ENCODE data around the gene HNRNPAB.

DNA sequence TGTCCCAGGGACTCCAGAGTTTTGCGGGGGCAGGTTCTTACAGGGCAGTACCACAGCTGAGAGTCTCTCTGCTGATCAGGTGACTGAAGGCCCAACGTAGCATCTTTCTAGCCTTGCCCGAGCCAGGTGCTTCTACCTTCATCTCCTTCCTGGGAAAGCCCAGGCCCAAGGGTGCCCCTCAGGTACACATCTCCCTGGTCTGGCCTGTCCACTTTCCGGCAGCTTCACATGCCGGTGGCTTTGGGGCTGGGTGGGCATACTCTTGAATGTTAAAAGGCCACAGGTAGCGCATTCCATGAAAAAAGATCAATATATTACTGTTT lies 33.9 kb downstream of the HNRNPAB start:
- no peak for TF ChIP-seq ZNF347 (CRISPR knock-in tag; IDR thresholded peaks at IDR 0.05; ENCODE audit: low read depth)
- TF ChIP-seq, protein P1, sequence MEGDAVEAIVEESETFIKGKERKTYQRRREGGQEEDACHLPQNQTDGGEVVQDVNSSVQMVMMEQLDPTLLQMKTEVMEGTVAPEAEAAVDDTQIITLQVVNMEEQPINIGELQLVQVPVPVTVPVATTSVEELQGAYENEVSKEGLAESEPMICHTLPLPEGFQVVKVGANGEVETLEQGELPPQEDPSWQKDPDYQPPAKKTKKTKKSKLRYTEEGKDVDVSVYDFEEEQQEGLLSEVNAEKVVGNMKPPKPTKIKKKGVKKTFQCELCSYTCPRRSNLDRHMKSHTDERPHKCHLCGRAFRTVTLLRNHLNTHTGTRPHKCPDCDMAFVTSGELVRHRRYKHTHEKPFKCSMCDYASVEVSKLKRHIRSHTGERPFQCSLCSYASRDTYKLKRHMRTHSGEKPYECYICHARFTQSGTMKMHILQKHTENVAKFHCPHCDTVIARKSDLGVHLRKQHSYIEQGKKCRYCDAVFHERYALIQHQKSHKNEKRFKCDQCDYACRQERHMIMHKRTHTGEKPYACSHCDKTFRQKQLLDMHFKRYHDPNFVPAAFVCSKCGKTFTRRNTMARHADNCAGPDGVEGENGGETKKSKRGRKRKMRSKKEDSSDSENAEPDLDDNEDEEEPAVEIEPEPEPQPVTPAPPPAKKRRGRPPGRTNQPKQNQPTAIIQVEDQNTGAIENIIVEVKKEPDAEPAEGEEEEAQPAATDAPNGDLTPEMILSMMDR (IDR thresholded peaks at IDR 0.05 in 2 of 3, conservative IDR thresholded peaks at IDR 0.05 in 1 of 3; ENCODE audit: insufficient read depth in 2 of 3, low read depth in 1 of 3, low read length in 3 of 3), result no peak
- TF ChIP-seq EGR1 (conservative IDR thresholded peaks at IDR 0.05), result no peak
- TF ChIP-seq, protein P2, sequence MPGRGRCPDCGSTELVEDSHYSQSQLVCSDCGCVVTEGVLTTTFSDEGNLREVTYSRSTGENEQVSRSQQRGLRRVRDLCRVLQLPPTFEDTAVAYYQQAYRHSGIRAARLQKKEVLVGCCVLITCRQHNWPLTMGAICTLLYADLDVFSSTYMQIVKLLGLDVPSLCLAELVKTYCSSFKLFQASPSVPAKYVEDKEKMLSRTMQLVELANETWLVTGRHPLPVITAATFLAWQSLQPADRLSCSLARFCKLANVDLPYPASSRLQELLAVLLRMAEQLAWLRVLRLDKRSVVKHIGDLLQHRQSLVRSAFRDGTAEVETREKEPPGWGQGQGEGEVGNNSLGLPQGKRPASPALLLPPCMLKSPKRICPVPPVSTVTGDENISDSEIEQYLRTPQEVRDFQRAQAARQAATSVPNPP (IDR thresholded peaks at IDR 0.05; ENCODE audit: borderline replicate concordance, insufficient read depth, insufficient read length), result no peak
- TF ChIP-seq, protein P3, sequence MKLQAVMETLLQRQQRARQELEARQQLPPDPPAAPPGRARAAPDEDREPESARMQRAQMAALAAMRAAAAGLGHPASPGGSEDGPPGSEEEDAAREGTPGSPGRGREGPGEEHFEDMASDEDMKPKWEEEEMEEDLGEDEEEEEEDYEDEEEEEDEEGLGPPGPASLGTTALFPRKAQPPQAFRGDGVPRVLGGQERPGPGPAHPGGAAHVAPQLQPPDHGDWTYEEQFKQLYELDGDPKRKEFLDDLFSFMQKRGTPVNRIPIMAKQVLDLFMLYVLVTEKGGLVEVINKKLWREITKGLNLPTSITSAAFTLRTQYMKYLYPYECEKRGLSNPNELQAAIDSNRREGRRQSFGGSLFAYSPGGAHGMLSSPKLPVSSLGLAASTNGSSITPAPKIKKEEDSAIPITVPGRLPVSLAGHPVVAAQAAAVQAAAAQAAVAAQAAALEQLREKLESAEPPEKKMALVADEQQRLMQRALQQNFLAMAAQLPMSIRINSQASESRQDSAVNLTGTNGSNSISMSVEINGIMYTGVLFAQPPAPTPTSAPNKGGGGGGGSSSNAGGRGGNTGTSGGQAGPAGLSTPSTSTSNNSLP (IDR thresholded peaks at IDR 0.05; ENCODE audit: borderline replicate concordance, low read depth, low read length), result no peak
- TF ChIP-seq PCBP1 (IDR thresholded peaks at IDR 0.05; ENCODE audit: low read depth, low read length, poor library complexity, severe bottlenecking), result no peak
- no peak for TF ChIP-seq ZNF174 (CRISPR knock-in tag; IDR thresholded peaks at IDR 0.05)
- TF ChIP-seq PURB (CRISPR knock-in tag; IDR thresholded peaks at IDR 0.05; ENCODE audit: low read depth), result no peak
- no peak for TF ChIP-seq CBX1 (IDR thresholded peaks at IDR 0.05; ENCODE audit: low read depth)
- no peak for TF ChIP-seq ZZZ3 (IDR thresholded peaks at IDR 0.05)

Data from K562 (cell line).